Ascending aorta (tissue), 2 donors: ENCODE data around the gene GPR107. TPM values are rescaled to one million over a fixed set of nuclear protein-coding genes. Genes with fewer than 3 reads are reported as not detected.
A peak's percentile ranks its signal among the peaks of the same experiment; 100 is the strongest.
"Not testable (repeated sequence)": the region's sequence is repeated elsewhere in the genome, so short reads cannot be mapped to it uniquely, and the experiment has no call there.

Experiments
- DNase-seq, 2 donors: peaks; one replicate each; pipeline ENCODE4 v3.0.0-alpha.2; 2019; ENCODE audit warnings: low spot score in 2 of 2
- H3K27ac ChIP-seq, 2 donors: fragments of 200-600 bp; sonication (generic); one replicate each; pipeline ENCODE4 v1.5.1; 2016 to 2017; ENCODE audit warnings: mild to moderate bottlenecking in 1 of 2
- H3K27me3 ChIP-seq: fragments of 200-600 bp; sonication (generic); one replicate; pipeline ENCODE4 v1.5.1; 2017
- H3K36me3 ChIP-seq, 2 donors: fragments of 200-600 bp; sonication (generic); one replicate each; pipeline ENCODE4 v1.5.1; 2016
- H3K4me1 ChIP-seq, 2 donors: fragments of 200-600 bp; sonication (generic); one replicate each; pipeline ENCODE4 v1.5.1; 2016 to 2017; ENCODE audit warnings: mild to moderate bottlenecking in 1 of 2
- H3K4me3 ChIP-seq, 2 donors: fragments of 200-600 bp; sonication (generic); one replicate each; pipeline ENCODE4 v1.5.1; 2016 to 2017; ENCODE audit warnings: mild to moderate bottlenecking in 1 of 2
- H3K9me3 ChIP-seq, 2 donors: fragments of 200-600 bp; sonication (generic); one replicate each; pipeline ENCODE4 v1.5.1; 2016
- CTCF ChIP-seq, 3 experiments: fragments of 200-600 bp in 2 of 3; fragments of 450-650 bp in 1 of 3; sonication (generic) in 2 of 3; IDR thresholded peaks; one replicate each; pipeline ENCODE4 v1.5.1; 2016 to 2019; ENCODE audit warnings: antibody characterized with exemption in 3 of 3, mild to moderate bottlenecking in 1 of 3, moderate library complexity in 1 of 3
- intact Hi-C: fragments of 100-400 bp; cut with DNase I; formaldehyde crosslinking; loops from one replicate; pipeline ENCODE4 v1.15.1; 2023
- total RNA-seq: library from RNA; depleted of rRNA; stranded (reverse); fragments of >200 nt; gene quantifications from one replicate; pipeline ENCODE4 v1.1.0, GENCODE V29; 2016

The GPR107 gene
- total RNA-seq, 1 donor from 2014 or later = 37.4 TPM

- peaks cover 12 to 77% of the 10 kb centered on the region in 2 donors for H3K4me1 ChIP-seq
- no peak for TF ChIP-seq CTCF (IDR thresholded peaks at IDR 0.05)
Measured at GRCh38 chr9:130021123-130021522, 32.6 kb upstream of the GPR107 start.

GRCh38 chr9:130021842-130022241 is 31.9 kb upstream of the GPR107 start:
- intact Hi-C loops = loop anchor here (10.0 kb wide), 1 partner anchor 307 kb away; no protein-coding TSS in a partner anchor
- DNase-seq, H3K4me3 ChIP-seq, H3K36me3 ChIP-seq, H3K27me3 ChIP-seq, H3K9me3 ChIP-seq: not testable (repeated sequence)
- Histone ChIP-seq H3K4me1 (peaks cover 12 to 71% of the 10 kb centered on the region in 2 donors), H3K27ac (peak overlapping the region in 1 of 2 donors; percentile 44)

More at GRCh38 chr9:130021123-130021522, 32.6 kb upstream of the GPR107 start:
- intact Hi-C loops = loop anchor here (10.0 kb wide), 1 partner anchor 306 kb away; no protein-coding TSS in a partner anchor
- Histone ChIP-seq H3K27ac (peak overlapping the region; percentile 78 to 84), H3K9me3 (peaks cover 0 to 5% of the 10 kb centered on the region in 2 donors), H3K4me3 (no peak overlapping the region), H3K36me3 (no peaks in the 10 kb centered on the region), H3K27me3 (no peaks in the 10 kb centered on the region)
- DNase-seq = no peak

GRCh38 chr9:130022566-130023143 is 31.1 kb upstream of the GPR107 start:
- intact Hi-C loops = loop anchor here (10.0 kb wide), 1 partner anchor 308 kb away; no protein-coding TSS in a partner anchor
- H3K36me3 ChIP-seq = no peaks in the 10 kb centered on the region
- H3K4me3 ChIP-seq = no peak overlapping the region
- peaks cover 12 to 63% of the 10 kb centered on the region in 2 donors for H3K4me1 ChIP-seq
- H3K27me3 ChIP-seq = no peaks in the 10 kb centered on the region
- H3K27ac ChIP-seq = peak overlapping the region; percentile 75 to 78
- no peaks in the 10 kb centered on the region for H3K9me3 ChIP-seq
- TF ChIP-seq CTCF (IDR thresholded peaks at IDR 0.05) = no peak
- DNase-seq = peak in 1 of 2 donors; percentile 55

GRCh38 chr9:130023144-130023787 is 30.4 kb upstream of the GPR107 start:
- H3K4me3 ChIP-seq = no peak overlapping the region
- H3K27ac ChIP-seq = peak overlapping the region; percentile 75 to 78
- no peaks in the 10 kb centered on the region for H3K9me3 ChIP-seq
- intact Hi-C loops = loop anchor here (10.0 kb wide), 1 partner anchor 308 kb away; no protein-coding TSS in a partner anchor
- no peaks in the 10 kb centered on the region for H3K36me3 ChIP-seq
- DNase-seq = peak in 1 of 2 donors; percentile 73
- no peaks in the 10 kb centered on the region for H3K27me3 ChIP-seq
- TF ChIP-seq CTCF (IDR thresholded peaks at IDR 0.05) = no peak
- peaks cover 10 to 63% of the 10 kb centered on the region in 2 donors for H3K4me1 ChIP-seq

GRCh38 chr9:130023994-130024596 is 29.6 kb upstream of the GPR107 start:
- intact Hi-C loops = loop anchor here (10.0 kb wide), 1 partner anchor 309 kb away; no protein-coding TSS in a partner anchor
- H3K4me1 ChIP-seq = peaks cover 8 to 63% of the 10 kb centered on the region in 2 donors

More at GRCh38 chr9:130023994-130024596, 29.6 kb upstream of the GPR107 start:
- no peak for TF ChIP-seq CTCF (IDR thresholded peaks at IDR 0.05)
- peak overlapping the region; percentile 75 to 78 for H3K27ac ChIP-seq
- H3K9me3 ChIP-seq = no peaks in the 10 kb centered on the region
- H3K27me3 ChIP-seq = no peaks in the 10 kb centered on the region
- H3K36me3 ChIP-seq = no peaks in the 10 kb centered on the region
- DNase-seq = peak in 1 of 2 donors; percentile 38
- H3K4me3 ChIP-seq = no peak overlapping the region
